Activated effector memory CD4-positive, alpha-beta T cell treated with anti-CD3 and anti-CD28 coated beads, Interleukin-2, amount 50 U/mL, for 16 hours (primary cell): ENCODE data around the gene ABHD1.

Experiments
- DNase-seq: peaks from one replicate; pipeline ENCODE4 v3.0.0-alpha.2; 2020

The ABHD1 gene

DNA sequence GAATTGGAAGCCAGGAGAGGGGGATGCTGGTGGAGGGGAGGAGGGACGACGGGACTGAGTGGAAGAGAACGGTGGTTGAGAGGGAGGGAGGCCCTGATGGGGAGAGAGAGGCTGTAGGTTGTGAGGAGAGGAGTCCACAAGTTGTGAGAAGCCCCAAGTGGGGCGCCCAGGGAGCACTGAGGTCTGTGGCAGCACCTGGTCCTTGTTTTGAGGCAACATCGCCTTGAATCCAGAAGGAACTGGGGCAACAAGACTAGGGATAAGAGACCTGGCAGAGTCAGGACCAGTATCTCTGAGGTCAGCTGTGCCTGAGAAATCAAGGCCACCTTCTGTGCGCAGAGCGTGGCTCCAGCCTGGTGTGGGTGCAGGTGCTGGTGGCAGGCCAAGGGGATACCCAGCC lies 14.5 kb downstream of the ABHD1 start:
- no peak for DNase-seq

DNA sequence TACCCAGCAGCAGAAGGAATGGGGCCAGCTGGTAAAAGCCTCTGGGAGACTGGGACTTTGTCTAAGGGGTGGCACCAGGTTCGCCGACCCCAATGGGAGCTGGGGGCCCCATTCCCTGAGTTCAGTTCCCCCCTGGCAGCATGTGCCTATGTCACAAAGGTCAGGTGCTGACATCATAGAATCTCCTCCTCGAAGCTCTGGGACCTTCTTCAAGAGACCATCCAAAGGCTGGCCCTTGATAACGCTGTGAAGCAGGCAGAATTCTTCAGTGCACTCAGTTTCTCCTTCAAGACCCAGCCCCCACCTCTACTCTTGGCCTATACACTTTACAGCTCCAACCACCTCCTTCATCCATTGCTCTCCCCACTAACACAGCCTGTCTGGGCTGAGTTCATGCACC lies 15.7 kb downstream of the ABHD1 start, which contains the start of gene PRR30:
Gene PRR30 (minus strand): TSS at position 101 of the 400 bp plus-strand sequence. CDS start 1,081 bp downstream, outside the sequence.
- no peak for DNase-seq

DNA sequence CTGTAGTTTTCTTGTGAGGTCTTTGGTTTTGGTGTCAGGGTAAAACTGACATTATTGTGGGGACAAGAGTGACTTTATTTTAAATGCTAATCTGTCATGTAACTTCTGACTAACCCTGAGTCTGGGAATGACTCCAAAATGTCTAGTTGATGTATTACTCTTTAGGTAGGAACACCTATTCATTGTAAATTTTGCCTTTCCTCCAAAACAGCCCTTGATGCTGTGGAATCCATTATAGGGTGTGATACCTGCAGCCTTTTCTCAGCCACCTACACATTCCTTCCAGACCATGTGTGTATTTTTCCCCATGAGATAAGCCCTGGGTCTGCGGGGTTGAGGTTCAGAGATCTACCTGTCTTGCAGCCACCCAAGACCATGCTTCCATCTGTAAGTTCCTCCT lies 19.7 kb downstream of the ABHD1 start:
- DNase-seq, result no peak

DNA sequence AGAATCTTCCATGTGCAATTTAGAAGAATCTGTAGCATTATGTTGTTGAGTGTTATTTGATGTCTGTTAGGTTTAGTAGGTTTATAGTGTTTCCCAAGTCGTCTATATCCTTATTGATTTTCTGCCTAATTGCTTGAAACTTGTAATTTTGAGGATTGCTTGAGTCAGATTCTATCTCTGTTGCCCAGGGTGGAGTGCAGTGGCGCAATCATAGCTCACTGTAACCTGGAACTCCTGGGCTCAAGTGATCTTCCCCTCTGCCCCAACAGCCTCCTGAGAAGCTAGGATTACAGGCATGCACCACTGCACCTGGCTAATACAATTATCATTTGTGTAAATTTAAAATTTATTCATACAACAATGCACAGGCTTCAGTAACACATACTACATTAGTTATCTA lies 22.1 kb downstream of the ABHD1 start:
- DNase-seq, result no peak

DNA sequence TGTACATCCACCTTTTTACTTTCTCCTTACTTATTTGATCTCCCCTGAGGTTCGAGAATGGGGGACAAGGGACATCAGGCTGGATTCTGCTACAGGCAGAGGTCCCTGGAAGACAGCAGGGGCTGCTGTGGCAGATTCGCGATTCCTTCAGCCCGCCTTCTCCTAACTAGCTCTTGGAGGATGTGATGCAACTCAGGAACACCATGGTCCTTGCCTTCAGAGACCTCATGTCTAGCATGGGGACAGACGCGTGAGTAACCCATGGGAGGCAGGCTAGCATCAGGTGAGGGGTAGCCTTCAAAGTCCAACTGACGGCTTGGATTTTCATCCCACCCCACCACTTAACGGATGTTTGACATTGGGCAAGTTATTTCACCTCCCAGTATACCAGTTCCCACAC lies 24.3 kb downstream of the ABHD1 start:
- no peak for DNase-seq

DNA sequence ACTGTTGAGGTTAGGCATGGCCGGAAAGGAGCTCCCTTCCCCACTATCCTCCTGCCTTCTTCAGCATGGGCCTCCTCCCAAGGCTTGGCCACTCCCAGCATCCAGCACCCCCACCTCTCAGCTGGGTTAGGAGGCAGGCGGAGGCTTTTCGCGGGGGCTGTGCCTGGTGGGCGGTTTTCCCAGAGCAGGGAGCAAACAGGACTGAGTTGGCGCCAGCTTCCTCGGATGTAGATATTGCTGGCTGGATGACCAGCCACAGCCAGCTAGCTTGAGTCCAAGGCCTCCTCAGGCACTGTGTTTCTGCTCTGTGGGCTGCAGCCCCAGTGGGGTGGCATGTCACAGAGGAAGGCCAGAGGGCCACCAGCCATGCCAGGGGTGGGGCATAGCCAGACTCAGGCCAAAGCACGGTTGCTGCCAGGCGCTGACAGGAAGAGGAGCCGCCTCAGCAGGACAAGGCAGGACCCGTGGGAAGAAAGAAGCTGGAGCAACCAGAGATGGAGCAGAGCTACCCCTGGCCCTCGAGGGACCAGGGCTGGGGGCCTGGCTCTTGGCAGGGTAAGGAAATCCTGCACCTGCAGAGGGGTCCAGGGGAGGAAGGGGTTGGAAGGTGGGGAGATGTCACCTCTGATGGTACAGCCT lies 25.3 kb downstream of the ABHD1 start, which contains the start of gene TCF23:
Gene TCF23 (plus strand): TSS at position 204 of the 639 bp plus-strand sequence. CDS start 130 bp downstream, at position 334.
- DNase-seq, result no peak

DNA sequence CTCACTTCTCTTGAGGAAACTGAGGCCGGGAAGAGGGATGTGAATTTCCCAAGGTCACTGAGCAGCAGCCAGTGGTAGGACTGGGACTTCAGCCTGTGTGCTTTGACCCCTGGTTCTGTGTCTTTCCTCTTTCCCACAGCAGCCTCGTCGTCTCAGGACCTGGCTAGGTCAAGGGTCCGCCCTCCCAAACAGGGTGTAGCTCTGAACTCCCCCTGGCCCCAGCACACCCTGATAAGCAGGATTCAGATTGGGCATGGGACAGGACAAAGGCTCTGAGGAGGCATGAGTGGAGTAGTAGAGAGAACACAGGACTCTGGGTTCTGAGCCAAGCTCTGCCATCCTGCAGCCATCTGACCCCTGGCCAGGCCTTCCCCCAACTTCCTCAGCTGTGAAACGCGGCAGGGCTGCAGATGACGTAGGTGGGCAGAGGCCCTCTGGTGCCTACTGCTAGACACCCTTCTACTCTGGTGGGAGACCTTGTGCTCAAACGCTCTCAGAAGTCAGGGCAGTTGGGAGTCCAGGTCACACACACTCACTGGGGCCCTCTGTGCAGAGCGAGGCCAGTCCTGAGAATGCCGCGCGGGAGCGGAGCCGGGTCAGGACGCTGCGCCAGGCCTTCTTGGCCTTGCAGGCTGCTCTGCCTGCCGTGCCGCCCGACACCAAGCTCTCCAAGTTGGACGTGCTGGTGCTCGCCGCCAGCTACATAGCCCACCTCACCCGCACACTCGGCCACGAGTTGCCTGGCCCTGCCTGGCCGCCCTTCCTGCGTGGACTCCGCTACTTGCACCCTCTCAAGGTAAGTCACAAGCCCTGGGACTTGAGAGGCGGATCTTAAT lies 26.2 kb downstream of the ABHD1 start:
- no peak for DNase-seq

DNA sequence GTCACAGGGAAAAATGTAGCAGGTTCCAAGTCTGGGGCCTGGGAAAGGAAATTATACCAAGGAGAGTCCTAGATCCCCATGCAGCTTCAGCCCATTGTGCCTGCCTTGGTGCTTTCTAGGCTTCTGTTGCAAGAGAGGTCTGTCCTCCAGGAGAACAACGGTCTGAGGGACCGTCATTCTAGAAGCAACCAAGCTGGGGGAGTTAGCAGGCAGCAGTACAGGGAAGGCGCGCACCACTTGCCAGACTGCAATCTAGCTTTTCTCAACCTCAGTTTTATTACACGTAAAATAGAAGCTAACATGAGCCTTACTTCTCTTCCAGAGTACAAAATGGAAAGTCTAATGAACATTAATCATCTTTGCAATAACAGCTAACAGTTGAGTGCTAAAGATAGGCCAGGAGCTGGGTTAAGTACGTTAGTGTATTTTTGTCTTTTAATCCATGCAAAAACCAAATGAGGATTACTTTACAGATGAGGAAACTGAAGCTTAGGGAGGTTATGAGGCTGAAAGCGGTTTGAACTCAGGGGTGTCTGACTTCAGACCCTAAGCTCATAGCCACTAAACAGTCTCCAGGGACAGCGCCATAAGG lies 27.1 kb downstream of the ABHD1 start:
- no peak for DNase-seq

DNA sequence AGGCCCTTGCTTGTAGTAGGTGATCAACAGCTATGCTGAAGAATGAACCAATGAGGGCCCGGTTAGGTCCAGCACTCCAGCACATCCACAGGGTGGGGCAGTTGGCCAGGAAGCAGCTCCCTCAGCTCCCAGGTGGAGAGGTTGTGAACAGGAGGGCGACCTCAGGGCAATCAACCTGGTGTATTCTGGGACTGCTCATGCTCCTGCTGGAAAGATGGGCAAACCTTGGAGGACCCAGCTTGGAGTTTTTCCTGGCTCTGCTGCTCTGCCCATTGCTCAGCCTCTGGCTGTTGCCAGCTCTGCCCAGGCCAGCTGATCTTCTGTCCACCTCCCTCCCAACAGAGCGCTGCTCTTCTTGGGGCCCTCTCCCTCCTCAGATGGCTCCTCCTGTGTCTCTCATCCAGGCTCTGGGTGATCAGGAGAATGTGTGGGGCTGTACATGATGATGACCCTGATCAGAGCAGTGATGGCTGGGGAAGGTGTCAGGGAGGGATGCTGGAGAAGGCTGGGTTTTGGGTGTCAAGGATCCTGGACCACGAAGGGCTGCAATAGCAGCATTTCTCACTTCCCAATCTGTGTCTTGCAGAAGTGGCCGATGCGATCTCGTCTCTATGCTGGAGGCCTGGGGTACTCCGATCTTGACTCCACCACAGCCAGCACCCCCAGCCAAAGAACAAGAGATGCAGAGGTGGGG lies 28.6 kb downstream of the ABHD1 start:
- no peak for DNase-seq

DNA sequence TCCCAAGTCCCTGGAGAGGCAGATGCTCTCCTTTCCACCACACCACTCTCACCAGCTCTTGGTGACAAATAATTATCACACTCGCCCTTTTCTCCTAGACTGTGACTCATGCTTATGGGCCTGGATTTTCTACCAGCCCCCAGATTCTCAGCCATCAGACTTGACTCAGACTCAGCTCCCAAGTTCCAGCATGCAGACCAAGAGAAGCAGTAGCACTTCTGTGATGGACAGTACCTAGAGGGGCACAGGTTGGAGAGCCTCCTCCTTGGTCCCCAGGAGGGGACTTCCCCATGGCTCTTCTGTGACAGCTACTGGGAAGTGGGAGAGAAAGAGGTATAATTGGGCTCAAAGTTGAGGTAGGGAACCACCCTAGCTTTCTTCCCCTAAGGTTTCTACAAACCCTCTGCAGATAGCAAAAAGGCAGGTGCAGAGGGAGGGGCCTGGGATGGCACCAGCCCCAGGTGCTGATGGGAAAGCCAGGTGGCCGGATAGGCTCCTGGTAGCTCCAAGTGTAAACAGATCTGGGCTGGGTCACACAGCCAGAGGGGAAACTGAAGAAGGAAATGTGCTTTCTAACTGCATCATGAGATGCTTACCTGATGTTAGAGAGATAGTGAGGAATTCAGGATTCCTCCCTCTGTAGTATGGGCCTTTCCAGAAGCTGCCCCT lies 29.3 kb downstream of the ABHD1 start:
- no peak for DNase-seq

DNA sequence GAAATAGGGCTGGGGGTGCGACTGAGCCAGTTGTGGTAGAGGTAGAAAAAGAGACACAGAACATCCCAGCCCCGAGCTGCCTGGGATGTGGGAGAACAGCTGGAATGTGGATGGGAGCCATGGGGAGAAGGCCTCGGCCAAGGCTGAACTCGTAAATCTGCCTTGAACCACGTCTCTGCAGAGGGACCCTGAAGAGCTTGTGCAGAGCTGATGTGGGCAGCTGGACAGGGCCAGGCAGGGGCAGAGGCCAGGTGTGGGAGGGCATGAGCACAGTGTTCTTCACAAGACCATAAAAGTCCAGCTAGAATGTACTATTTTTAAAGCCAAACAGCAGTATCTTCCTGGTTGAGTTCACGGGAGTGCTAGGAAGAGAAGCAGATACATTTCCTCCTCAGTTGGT lies 30.9 kb downstream of the ABHD1 start:
- no peak for DNase-seq

DNA sequence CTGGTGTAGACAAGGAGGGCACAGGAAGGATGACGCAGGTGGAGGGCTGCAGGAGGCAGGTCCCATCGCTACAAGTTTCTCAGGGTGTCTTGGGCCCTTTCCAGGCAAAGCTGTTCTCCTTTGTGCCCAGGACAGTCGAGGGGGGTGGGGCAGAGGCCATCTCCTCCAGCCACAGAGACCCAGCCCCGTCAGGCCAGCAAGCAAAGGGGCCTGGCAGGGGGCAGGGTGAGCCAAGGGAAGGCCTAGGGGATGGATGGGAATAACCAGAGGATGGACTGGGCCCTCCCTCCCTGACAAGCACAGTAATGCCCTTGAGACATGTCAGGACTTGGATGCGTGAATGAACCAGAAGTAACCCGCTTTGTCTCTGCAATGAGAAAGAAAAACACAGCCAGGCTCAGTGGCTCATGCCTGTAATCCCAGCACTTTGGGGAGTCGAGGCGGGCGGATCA lies 31.5 kb downstream of the ABHD1 start:
- no peak for DNase-seq

DNA sequence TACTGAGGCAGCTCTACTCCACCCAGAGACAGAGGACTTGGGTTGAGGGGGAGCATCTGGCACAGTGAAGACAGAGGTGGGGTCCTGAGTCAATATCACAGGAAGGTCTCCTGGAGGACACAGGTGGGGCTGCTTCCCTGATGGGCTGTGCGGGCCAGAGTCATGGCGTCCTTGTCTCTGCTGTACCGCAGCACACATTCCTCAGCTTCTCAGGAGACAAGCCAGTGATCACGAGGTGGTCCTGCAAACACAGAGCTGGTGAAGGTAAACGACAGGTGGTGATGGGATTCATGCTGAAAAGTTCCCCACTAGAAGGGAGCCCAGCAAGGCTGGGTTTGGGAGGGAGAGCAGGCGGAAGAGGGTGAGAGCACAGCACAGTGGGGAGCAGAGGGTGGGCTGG lies 34.9 kb downstream of the ABHD1 start:
- DNase-seq, result no peak

DNA sequence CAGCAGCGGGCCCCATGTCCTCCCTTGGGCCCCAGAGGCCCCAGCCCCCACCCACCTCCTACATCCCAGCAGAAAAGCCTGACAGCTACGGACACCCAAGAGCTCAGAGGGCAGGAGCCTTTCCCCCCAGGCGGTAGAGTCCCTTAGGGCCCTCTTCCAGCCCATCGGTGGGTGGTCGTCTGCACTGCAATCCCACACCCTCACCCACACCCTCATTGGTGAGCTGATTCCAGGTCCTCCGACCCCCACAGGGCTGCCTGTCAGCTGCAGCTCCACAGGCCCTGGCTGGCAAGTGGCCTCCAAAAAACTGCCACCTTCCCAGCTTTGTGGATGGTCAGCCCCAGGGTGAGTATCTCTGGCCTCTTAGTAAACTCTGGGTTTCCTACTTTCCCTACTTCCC lies 35.7 kb downstream of the ABHD1 start:
- no peak for DNase-seq

DNA sequence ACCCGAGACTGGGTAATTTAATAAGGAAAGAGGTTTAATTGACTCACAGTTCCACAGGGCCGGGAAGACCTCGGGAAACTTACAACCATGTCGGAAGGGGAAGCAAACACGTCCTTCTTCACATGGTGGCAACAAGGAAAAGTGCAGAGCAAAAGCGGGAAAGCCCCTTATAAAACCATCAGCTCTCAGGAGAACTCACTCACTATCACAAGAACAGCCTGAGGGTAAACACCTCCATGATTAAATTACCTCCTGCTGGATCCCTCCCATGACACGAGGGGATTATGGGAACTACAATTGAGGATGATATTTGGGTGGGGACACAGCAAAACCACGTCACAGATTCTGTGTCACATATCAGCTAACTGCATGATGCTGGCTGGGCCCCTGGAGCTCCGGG lies 36.6 kb downstream of the ABHD1 start:
- no peak for DNase-seq

DNA sequence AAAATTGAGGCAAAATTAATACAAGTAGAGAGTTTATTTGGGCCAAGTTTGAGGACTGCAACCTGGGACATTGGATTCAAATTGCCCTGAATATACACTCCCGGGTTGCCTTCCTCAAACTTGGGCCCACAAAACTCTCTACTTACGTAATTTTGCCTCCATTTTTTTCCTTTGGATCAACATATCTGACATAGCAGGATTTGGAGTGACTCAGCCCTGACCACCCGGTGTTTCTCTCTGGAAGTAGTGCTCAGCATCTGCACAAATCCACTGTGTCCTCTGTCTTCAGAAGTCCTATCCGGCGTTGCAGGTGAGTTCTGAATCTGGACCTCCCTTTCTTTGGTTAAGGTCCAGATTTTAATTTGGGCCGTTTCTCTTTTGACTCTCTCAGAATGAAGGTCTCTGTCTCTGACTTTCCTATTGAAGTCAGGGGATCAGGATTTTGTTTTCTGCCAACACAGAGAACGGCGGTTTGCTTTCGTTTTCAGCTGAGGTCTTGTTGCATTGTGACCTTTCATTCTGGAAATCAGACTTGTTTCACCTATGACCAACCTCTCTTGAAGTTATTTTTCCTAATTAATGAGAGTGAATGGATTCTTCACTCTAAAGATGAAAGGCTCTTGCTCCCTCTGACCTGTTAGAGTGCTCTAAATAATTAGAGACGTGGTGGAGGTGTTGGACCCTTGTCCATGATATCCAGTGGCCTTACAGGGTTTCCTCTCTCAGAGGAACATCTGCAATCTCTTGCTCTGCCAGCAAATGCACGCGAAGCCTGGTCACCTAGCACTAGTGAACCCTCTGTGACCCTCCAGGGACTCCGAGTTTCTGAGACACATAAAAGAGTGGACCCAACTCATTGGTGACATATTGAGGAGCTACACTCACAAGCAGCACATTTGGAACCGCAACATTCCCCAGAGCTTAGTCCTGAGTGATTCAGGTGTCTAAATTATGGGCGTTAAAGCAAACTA lies 38.8 kb downstream of the ABHD1 start:
- no peak for DNase-seq

DNA sequence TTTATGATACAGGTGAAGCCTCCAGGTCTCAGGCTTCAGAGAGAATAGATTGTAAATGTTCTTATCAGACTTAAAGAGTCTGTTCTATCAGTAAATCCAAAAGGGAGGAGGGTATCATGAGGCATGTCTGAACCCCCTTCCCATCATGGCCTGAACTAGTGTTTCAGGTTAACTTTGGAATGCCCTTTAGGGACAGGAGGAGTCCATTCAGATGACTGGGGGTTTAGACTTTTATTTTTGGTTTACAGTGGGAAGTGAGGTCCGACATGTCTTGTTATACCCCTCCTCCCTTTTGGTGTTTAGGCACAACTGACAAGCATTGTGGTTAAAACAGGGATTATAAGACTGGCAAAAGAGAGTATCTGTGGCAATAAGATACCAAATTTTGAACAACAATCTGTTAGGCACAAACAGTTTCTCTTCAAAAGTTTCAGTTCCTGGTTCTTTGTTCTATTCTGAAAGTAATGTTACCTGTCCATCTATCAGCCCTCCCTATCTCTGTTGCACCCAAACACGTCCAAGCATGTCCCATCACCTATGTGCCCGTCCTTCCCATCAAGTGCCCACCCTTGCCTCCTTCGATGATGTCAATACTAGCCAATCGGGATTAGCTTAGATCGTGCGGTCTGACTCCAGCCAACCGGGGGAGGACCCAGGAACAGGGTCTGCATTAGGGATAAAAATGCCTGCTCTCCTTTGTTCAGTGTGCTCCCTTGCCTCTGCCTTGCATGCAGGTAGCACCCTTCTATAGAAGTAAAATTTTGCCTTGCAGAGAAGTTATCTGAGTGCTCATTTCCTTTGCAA lies 41.5 kb downstream of the ABHD1 start:
- DNase-seq, result no peak

DNA sequence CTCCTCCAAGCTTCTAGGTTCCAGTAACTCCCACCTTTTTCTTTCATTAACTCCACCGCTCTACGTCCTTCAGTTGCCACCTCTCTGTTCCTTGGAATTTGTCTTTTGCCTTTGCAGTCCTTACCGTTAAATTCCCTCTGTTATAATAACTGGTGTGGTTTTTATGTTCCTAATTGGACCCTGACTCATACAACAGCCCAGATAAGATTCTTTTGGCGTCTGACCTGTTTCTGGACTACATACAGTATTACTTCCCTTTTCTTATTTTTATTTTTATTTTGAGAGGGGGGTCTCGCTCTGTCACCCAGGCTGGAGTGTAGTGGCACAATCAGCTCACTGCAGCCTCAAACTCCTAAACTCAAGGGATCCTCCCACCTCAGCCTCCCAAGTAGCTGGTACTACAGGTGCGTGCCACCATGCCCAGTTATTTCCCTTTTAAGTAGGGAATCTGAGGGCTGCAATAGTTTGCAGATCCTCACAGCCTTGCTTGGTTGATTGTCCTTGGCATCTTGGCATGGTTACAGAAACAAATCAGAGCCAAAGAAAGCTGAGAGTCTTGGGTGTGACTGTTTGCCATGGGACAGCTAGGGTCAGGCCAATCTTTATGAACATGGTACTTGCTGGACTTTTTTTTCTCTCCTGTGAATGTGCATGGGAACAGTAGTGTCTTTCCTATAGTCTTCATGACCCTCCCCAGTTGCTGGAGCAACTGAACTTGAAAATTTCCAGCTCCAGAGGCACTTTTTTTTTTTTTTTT lies 47.1 kb downstream of the ABHD1 start:
- no peak for DNase-seq

DNA sequence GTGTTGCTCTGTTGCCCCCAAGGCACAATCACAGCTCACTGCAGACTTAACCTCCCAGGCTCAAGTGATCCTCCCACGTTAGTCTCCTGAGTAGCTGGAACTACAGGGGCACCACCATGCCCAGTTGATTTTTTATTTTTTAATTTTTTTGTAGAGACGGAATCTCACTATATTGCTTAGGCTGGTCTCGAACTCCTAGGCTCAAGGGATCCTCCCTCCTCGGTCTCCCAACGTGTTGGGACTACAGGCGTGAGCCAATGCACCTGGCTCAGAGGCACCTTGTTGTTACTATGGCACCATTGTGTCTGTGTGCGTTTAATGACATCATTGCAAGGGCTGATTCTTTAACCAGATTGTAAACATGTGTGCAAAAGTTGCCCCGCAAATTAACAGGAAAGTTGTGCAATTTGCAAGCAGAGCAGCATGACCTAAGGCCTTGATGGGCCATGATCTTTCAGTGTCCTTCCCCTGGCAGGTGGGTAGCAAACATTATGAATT lies 47.8 kb downstream of the ABHD1 start:
- DNase-seq, result no peak

DNA sequence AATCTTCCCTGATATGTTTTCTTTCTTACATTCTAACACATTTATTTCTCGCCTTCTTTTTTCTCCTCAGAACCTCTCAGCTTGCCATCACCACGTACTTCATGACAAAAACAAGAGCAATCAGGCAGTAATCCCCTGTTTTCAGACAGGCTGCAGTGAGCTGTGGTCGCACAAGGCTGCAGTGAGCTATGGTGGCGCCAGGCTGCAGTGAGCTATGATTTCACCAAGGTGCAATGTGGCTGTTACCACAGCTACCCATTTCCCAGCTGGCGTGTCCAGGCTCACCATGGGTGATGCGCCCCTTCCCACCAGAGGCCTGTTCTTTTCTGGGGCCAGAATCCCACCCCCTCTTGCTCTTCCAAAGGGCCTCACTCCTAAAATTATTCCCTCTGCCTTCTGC lies 51.0 kb downstream of the ABHD1 start:
- no peak for DNase-seq
